ENCODE measurements around the gene SLC6A6.
"Not testable (repeated sequence)": the region's sequence is repeated elsewhere in the genome, so short reads cannot be mapped to it uniquely, and the experiment has no call there.

SLC6A6 gene

GRCh38 chr3:14508505-14508819 is 106.1 kb downstream of the SLC6A6 start:
- DNase-seq (ENCODE audit: low read depth): no peak

- no peak for DNase-seq (ENCODE audit: low read depth)
Observed at GRCh38 chr3:14508966-14509795, 106.8 kb downstream of the SLC6A6 start.

- no peak for DNase-seq (ENCODE audit: low read depth)
Observed at GRCh38 chr3:14509796-14510100, 107.3 kb downstream of the SLC6A6 start.

GRCh38 chr3:14510838-14511622 is 108.6 kb downstream of the SLC6A6 start:
- DNase-seq (ENCODE audit: low read depth): no peak

- no peak for DNase-seq (ENCODE audit: low read depth)
Observed at GRCh38 chr3:14511623-14512280, 109.3 kb downstream of the SLC6A6 start.

GRCh38 chr3:14512281-14512941 is 110.0 kb downstream of the SLC6A6 start:
- DNase-seq (ENCODE audit: low read depth): no peak

GRCh38 chr3:14512942-14513327 is 110.5 kb downstream of the SLC6A6 start:
- no peak for DNase-seq (ENCODE audit: low read depth)

- no peak for DNase-seq (ENCODE audit: low read depth)
Observed at GRCh38 chr3:14513566-14514322, 111.3 kb downstream of the SLC6A6 start.

GRCh38 chr3:14514323-14514720 is 111.9 kb downstream of the SLC6A6 start:
- no peak for DNase-seq (ENCODE audit: low read depth)

GRCh38 chr3:14515526-14515925 is 113.1 kb downstream of the SLC6A6 start:
- DNase-seq (ENCODE audit: low read depth): not testable (repeated sequence)

GRCh38 chr3:14516738-14517345 is 114.4 kb downstream of the SLC6A6 start:
- no peak for DNase-seq (ENCODE audit: low read depth)

GRCh38 chr3:14517601-14518431 is 115.4 kb downstream of the SLC6A6 start:
- DNase-seq (ENCODE audit: low read depth): no peak

- DNase-seq (ENCODE audit: low read depth): no peak
Observed at GRCh38 chr3:14518432-14518802, 116.0 kb downstream of the SLC6A6 start.

- DNase-seq (ENCODE audit: low read depth): no peak
Observed at GRCh38 chr3:14518893-14519292, 116.5 kb downstream of the SLC6A6 start.

- no peak for DNase-seq (ENCODE audit: low read depth)
Observed at GRCh38 chr3:14519406-14519805, 117.0 kb downstream of the SLC6A6 start.

GRCh38 chr3:14520149-14520548 is 117.7 kb downstream of the SLC6A6 start:
- DNase-seq (ENCODE audit: low read depth): no peak

- no peak for DNase-seq (ENCODE audit: low read depth)
Observed at GRCh38 chr3:14520967-14521366, 118.6 kb downstream of the SLC6A6 start.

- no peak for DNase-seq (ENCODE audit: low read depth)
Observed at GRCh38 chr3:14521611-14522010, 119.2 kb downstream of the SLC6A6 start.

- DNase-seq (ENCODE audit: low read depth): no peak
Observed at GRCh38 chr3:14522129-14522691, 119.8 kb downstream of the SLC6A6 start.

- DNase-seq (ENCODE audit: low read depth): no peak
Observed at GRCh38 chr3:14522768-14523167, 120.4 kb downstream of the SLC6A6 start.

Data from iris pigment epithelial cell (primary cell).